HT-29 (cell line): ENCODE measurements around the gene DUXB. TPM values are rescaled to one million over a fixed set of nuclear protein-coding genes. Genes with fewer than 3 reads are reported as not detected.

Experiments used
- DNase-seq: peaks from one replicate; pipeline ENCODE4 v3.0.0-alpha.2; 2015; ENCODE audit warnings: low spot score
- small RNA-seq: library from RNA; depleted of rRNA; stranded (forward); fragments of <200 nt; gene quantifications from one replicate; pipeline ENCODE3, GENCODE V24; 2014
- total RNA-seq: library from RNA; depleted of rRNA; stranded (reverse); fragments of >200 nt; shearing (Covaris generic); gene quantifications from 2 replicates; pipeline ENCODE4 v1.2.3, GENCODE V29; 2014; rRNA removed

The DUXB gene
- total RNA-seq, 1 experiment from 2014 or later, result not detected

DNA sequence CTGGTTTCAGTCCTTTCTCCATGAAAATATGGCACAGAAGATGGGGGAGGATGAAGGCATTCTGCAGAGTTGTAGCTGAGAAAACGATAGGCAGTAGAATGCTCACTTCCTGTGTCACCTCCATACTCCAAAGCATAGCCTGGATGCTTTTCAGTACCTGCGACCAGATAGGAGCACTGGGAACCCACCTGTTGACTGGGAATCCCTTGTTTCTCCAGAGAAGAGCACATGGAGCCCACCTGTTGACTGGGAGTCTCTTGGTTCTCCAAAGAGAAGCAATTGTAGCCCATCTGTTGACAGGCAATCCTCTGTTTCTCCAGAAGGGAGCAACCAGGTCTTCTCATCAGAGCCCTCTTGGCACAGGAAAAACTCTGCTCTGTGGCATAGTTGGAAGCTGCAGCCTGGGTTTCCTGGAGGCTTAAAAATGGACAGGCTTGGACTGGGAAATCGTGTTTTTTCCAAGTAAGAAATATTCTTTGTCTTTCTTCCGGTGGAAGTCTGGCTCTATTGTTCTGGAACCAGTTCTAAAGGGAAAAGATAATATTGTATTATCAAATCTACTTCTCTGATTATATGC, 40.4 kb downstream of the DUXB start:
- no peak for DNase-seq

DNA sequence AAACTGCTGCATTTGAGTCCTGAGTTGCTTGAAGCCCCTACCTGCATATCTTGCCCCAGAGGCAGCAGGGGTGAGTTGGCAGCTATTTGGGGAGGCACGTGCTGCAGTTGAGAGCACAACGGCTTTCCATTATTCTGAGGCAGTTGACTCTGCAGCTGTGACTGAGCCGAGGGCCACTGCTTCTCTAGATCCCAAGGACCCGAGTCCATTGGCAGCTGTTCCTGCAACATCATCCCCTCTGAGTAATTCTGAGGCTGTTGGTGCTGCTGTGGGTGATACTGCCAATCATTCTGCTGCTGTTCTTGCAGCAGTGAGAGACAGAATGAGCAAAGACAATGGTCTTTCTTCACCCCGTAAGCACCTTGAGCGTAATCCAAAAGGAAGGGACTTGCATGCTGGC, 40.9 kb downstream of the DUXB start:
- no peak for DNase-seq

DNA sequence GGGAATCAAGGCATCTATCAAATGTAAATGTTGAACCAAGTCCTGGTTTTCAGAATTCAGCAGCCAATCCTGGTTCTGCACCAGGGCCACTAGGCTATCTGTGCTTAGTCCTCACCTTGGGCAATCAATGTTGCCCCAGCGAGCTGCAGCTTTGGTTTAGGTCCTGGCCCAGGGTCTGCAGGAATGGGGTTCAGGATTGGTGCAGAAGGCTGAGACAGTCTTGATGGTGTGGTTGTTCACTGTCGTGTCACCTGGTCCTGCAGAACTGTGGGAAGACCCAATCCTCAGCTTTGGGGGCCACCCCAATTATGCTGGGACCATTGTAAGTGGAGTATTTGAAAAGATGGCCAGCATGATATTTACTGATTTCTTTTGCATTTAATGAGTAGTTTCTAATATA, 43.1 kb downstream of the DUXB start:
- DNase-seq, result no peak

DNA sequence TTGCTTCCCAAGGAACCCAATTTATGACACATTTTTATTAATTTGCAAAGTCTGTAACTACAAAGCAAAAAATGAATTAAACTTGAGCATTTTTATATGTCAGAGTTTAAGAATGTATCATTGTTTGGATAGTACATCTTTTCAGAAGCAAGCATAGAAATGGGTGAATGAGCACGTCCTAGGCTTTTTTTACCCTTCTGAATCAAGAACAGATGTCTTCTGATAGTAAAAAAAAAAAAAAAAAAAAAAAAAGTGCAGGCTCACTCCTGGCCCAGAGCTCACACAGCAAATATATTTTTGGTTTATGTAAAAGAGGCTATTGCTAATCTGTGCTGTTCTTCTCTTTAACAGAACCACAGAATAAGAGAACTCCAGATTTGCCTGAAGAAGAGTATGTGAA, 47.3 kb downstream of the DUXB start:
- DNase-seq, result no peak

DNA sequence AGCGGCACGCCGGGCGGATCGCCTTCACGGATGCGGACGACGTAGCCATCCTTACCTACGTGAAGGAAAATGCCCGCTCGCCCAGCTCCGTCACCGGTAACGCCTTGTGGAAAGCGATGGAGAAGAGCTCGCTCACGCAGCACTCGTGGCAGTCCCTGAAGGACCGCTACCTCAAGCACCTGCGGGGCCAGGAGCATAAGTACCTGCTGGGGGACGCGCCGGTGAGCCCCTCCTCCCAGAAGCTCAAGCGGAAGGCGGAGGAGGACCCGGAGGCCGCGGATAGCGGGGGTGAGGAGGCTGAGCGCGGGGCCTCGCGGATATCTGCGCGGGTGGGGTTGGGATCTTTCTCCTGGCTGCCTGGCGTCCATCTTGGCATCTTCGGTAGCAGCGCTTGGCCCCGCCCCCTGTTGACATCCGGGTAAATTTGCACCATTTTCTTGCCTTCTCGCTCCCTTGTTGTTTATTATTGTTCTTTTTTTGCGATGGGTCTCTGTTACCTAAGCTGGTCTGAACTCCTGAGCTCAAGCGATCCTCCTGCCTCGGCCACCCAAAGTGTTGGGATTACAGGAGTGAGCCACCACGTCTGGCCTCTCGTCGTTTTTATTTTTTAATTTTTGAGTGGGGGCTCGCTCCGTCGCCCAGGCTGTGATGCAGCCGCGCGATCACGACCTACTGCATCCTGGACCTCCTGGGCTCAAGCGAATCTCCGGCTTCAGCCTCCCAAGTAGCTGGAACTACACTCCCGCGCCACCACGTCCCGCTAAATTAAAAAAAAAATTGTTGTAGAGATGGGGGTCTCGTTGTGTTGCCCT, 52.8 kb downstream of the DUXB start:
- peak; percentile 70 for DNase-seq

DNA sequence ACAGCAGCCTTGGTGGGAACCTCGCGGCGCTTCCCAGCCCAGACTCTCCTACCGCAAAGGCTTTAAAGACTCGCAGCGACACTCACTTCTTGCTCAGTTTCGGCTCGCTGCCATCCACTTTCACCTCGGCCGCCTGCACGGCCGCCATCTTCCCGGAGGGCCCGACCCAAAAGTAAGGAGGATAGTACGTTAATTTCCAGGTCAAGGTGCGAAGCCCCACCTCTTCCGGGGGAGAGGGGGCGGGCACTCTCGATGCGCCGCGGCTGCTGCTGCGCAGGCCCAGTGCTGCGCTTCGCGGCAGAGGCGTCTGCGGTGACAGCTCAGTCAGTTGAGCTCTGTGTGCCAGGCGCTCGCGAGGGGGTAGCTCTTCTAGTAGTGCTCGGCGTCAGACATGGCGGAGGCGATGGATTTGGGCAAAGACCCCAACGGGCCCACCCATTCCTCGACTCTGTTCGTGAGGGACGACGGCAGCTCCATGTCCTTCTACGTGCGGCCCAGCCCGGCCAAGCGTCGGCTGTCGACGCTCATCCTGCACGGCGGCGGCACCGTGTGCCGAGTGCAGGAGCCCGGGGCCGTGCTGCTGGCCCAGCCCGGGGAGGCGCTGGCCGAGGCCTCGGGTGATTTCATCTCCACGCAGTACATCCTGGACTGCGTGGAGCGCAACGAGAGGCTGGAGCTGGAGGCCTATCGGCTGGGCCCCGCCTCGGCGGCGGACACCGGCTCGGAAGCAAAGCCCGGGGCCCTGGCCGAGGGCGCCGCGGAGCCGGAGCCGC, 53.6 kb downstream of the DUXB start, which contains the start of the genes KARS1 and TERF2IP:
TSS of gene KARS1 (minus strand) at position 174 of the 773 bp plus-strand sequence. CDS start at position 148, 26 bp downstream.
TSS of gene TERF2IP (plus strand) at position 282 of the 773 bp plus-strand sequence. CDS start at position 392, 110 bp downstream.
- peak; percentile 92 for DNase-seq

DNA sequence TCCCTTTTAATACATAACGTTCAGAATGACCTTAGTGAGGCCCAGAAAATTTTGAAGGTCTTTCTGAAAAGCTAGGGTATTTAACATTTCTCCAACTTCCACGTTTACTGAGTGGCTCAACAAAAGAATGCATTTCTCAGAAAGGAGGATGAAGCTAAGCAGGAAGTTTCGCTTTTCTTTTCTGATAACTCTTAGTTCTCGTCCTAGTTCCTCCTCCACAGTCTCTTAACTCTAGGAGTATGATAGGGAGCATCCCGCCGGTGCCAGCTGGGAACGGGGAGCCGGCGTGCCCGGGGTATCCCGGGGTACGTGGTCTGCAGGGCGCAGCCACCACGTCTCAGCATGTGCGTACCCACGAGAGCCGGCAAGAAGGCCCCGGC, 54.2 kb downstream of the DUXB start:
- DNase-seq, result peak; percentile 15

DNA sequence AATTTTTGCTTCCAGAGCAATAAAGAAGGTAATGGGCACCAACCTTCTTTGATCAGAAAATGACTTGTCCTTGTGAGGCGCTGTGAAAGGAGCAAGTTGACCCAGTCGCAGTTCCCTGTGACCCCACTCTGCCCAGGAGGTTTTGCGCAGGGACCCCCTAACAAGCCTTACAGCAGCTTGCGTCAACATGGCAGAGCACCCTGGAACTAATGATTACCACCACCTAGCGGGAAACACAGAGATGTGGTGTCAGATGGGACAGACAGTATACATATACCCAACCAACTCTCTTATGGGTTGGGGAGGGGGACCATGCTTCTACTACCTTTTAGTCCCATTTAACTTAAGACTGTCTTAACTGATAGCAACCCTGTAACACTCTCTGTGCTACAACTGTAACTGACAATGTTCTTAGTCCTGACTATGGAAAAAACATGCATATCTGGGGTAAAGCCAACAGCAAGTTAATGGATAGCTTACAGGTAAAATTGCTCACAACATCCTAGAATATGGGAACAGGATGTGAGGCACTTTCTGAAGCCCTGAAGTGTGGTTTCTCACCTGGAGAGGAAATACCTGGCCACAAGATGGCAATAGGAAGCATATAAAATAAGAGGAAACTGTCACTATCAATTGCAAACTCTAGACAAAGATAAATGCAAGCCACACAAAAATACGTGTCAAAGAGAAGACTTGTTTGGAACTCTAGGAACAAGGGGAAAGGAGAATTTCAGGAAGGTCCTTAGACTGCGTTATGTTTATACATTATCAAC, 56.8 kb downstream of the DUXB start:
- DNase-seq, result peak; percentile 30

Small RNAs within 50 kb of the gene (small RNA-seq; reads per million reads assigned to genes)
- not detected for gene RN7SL520P

Other genes with a start within 250 kb of the DUXB start
- 25.2 and 30.8 TPM in 2 replicates for gene TMEM170A, start 236.8 kb downstream of the DUXB start, total RNA-seq
- 0.05 TPM in 1 of 2 replicates, not detected in the other for gene CHST6, start 206.0 kb downstream of the DUXB start, total RNA-seq
- gene CHST5, start 165.4 kb downstream of the DUXB start, total RNA-seq, result 0.25 and 1.6 TPM in 2 replicates
- gene TMEM231, start 145.2 kb downstream of the DUXB start, total RNA-seq, result 8.4 and 11.0 TPM in 2 replicates
- gene GABARAPL2, start 135.1 kb downstream of the DUXB start, total RNA-seq, result 33.0 and 34.3 TPM in 2 replicates
- gene ADAT1, start 78.2 kb downstream of the DUXB start, total RNA-seq, result 28.7 and 45.0 TPM in 2 replicates
- gene KARS1, start 53.8 kb downstream of the DUXB start, total RNA-seq, result 117 and 141 TPM in 2 replicates
- 21.6 and 22.5 TPM in 2 replicates for gene TERF2IP, start 53.7 kb downstream of the DUXB start, total RNA-seq
- not detected in 2 replicates for gene CPHXL2, start 24.5 kb downstream of the DUXB start, total RNA-seq
- not detected in 2 replicates for gene CPHXL, start 25.0 kb upstream of the DUXB start, total RNA-seq